HG02763 (cell line): Measurements from ENCODE around the gene CAMTA1.

Experiments used
- ATAC-seq: cut with Tn5 transposase; IDR thresholded peaks from one replicate; pipeline ENCODE4 v1.9.1; 2021; ENCODE audit warnings: mild to moderate bottlenecking, moderate library complexity; ENCODE audit not compliant: unreplicated experiment

Gene CAMTA1

DNA sequence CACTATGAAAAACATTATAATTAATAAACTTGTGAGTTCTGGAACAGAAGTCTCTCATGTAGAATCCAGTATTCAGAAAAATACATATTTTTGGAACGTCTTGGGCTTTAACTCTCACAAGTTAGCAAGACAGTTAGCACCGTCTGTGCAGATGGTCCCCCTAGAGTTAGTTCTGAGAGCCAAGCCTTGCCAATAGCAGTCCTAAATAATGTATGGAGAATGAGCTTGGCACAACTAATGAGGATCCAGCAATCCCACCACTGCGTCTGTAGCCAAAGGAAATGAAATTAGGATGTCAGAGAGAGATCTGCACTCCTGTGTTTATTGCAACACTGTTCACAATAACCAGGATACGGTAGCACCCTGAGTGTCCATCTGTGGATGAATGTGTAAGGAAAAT is 931.3 kb downstream of the CAMTA1 start:
- no peak for ATAC-seq

DNA sequence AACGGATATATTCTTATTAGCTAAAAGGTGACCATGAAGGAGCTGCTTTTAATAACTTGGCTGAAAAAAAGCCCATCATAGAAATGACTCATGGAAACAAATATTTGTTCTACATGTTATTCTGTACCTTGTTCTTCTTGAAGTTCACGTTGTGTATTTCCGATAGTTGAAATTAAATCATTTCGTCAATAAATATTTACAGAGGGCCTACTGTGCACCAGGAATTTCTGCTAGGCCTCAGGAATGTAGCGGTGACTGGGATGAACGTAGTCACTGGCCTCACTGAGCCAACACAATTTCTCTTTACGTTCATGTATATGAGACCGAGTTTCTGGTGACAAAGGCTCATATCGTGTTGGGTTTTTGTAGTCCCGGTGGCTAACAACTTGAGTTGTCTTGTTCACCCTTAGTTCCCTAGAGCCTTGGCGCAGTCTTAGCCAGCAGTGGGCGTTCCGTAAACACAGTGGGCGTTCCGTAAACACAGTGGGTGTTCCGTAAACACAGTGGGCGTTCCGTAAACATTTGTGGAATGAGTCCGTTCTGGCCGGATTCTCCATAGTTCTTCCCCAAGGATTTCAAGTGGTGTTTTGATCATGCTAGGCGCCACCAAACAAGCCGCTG is 932.6 kb downstream of the CAMTA1 start:
- no peak for ATAC-seq

- ATAC-seq, result no peak
Measured at GRCh38 chr1:7719468-7720094, 934.3 kb downstream of the CAMTA1 start.

DNA sequence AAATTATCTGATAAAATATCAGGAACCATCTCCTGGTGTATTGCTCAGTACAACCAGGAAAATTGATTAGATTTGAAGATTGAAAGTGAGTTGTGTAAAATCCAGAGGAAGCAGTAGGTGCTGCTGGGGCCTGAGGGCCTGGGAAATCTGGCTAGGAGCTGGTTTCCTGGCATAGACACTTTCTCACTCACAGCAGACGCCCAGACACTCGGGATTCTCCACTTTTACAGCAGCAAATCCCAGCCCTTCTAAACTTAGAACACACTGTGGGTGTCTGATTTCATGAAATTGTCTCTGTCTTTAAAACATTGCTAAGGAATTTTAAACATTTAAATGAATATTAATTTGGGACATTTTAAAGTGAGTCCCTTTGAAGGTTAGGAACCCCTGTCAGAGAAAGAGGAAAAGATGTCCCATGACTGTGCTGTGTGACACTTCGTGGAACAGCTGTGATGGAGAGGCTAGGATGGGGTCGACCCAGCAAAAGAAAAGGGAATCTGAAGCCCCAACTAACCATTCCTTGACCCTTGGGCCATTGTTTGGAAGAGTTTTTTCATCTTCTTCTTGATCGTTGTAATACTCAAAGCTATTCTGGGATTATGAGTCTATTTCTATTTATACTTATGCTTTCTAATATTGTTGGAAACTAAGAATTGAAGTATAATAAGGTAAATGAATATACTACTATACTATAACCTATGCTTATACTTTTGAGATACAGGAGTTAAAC is 936.9 kb downstream of the CAMTA1 start:
- ATAC-seq, result no peak

DNA sequence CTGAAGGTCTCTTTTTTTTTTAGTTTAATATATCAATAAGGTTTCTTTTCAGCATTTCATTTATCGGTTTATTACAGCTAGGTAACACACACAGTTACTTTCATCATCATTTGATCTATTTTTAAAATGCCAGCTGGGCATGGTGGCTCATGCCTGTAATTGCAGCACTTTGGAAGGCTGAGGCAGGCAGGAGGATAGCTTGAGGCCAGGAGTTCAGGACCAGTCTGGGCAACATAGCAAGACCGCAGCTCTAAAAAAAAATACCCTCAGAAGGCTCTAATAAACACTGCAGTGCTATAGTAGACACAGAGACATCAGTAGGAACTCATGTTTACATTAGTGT is 937.4 kb downstream of the CAMTA1 start:
- ATAC-seq, result no peak

DNA sequence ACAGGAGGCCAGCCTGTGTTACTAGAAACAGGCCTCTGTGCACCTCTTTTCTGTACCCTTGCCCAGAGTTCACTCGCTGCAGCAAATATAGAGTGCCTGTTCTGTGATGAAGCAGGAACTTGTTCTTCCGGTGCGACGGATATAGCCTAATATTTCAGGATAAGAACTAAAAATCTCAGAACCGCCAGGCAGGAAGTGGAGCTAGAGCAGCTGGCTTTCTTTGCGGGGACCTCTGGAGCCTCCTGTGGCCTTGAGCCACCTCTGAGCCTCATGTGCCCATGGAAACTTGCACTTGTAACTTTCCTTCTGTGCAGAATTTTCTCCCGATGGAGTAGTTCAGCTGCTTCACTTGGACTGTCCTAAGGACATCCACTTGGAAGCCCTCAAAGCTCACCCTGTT is 941.4 kb downstream of the CAMTA1 start:
- no peak for ATAC-seq

GRCh38 chr1:7727809-7728471 is 942.7 kb downstream of the CAMTA1 start:
- no peak for ATAC-seq

- no peak for ATAC-seq
Measured at GRCh38 chr1:7729761-7730160, 944.5 kb downstream of the CAMTA1 start.

- no peak for ATAC-seq
Measured at GRCh38 chr1:7732331-7732730, 947.1 kb downstream of the CAMTA1 start.

GRCh38 chr1:7733276-7733675 is 948.0 kb downstream of the CAMTA1 start:
- no peak for ATAC-seq

DNA sequence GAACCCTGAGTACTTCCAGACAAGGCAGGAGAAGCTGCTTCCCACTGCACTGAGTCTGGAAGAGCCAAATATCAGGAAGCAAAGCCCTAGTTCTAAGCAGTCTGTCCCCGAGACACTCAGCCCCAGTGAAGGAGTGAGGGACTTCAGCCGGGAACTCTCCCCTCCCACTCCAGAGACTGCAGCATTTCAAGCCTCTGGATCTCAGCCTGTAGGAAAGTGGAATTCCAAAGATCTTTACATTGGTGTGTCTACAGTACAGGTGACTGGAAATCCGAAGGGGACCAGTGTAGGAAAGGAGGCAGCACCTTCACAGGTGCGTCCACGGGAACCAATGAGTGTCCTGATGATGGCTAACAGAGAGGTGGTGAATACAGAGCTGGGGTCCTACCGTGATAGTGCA is 952.8 kb downstream of the CAMTA1 start:
- no peak for ATAC-seq

- ATAC-seq, result no peak
Measured at GRCh38 chr1:7743346-7743745, 958.1 kb downstream of the CAMTA1 start.

GRCh38 chr1:7744882-7745281 is 959.6 kb downstream of the CAMTA1 start:
- no peak for ATAC-seq

- no peak for ATAC-seq
Measured at GRCh38 chr1:7745783-7746182, 960.5 kb downstream of the CAMTA1 start.

DNA sequence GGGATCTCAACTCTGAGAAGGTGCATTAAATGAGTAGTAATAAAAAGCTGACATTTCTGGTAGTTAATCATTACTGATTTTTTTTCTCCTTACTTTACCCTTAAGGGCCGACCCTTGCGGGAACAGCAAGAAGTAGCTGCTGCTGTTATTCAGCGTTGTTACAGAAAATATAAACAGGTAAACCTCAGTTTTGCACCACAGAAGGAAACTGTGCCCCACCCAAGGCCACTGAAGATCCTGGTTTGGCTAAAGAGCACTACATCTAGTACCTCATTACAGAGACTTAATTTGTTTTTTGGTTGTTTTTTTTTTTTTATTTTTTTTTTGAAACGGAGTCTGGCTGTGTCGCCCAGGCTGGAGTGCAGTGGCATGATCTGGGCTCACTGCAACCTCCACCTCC is 962.4 kb downstream of the CAMTA1 start:
- ATAC-seq, result no peak

DNA sequence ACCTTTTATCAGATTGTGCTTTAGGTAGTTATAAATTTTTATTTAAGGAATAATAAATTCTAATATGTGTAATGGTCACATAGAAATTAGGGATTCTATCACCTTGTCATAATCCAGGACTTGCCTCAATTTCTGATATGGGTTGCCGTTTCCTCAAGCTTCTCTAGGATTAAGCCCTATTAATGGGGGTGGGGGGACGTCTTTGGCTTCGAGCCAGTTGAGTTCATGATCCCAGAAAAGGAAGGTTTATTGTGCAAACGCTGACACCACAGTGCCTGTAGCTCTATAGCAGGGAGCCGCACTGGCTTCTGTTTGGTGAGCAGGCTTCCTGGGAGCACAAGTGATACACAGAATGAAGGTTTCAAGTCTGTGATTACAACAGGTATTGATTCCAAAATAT is 963.9 kb downstream of the CAMTA1 start:
- no peak for ATAC-seq

- ATAC-seq, result no peak
Measured at GRCh38 chr1:7751174-7751573, 965.9 kb downstream of the CAMTA1 start.

DNA sequence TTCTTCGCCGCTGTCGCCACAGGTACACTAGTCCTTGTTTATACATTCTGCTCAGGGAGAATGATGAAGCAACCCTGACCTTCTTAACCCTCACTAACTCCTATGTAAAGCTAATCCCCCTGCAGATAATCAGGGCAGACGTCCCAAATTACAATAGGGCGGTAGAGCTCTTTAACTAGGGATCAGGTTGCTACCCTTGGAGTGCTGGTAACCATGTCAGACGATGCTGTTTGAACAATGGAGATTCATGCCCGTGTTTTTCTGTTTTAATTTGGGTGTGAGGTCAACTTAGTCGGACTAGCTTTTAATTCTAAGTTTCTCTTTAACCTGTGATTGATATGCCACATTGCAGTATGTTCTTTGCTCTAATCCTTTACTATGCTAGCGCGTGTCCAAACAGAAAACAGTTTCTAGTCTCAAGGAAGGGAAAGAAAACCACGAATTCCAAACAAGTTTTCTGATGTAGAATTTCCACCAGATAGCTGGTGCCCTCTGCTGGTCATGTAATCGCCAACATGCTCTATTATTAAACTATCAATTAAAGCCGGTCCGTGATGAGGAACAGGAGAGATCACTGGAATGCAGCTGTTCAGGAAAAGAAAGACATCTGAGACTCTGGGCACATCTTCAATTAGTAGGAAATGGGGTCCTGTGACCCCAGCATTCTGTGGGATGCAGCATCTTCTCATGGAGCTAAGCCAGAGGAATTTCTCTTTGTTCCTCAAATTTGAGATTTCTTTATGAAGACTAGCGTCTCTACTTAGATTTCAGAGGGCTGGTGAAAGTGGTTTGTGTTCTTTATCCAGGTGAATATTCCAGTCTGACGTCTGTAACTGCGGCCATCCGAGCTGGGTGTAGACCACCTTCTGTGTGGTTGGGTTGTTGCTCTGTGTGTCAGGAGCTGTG is 967.5 kb downstream of the CAMTA1 start:
- ATAC-seq, result no peak

- no peak for ATAC-seq
Measured at GRCh38 chr1:7753641-7754040, 968.4 kb downstream of the CAMTA1 start.

GRCh38 chr1:7754234-7754633 is 969.0 kb downstream of the CAMTA1 start:
- no peak for ATAC-seq

- no peak for ATAC-seq
Measured at GRCh38 chr1:7755448-7755847, 970.2 kb downstream of the CAMTA1 start.
